K562 (cell line): ENCODE data around the gene ARMH4. TPM values are rescaled to one million over a fixed set of nuclear protein-coding genes. Genes with fewer than 3 reads are reported as not detected.

Experiments used
- ATAC-seq: fragments of 200-7000 bp; cut with Tn5 transposase; 3 replicates; pipeline ENCODE4 v1.9.1; 2020; ENCODE audit warnings: moderate library complexity
- BruUV-seq: library from RNA; stranded (reverse); fragments of 400-500 nt; replicated peaks from 2 replicates; lab custom pipeline; 2021; lab: Mats Ljungman, UMichigan
- CTCF ChIA-PET: fragments of 300-600 bp; formaldehyde crosslinking; extraction: SDS; loops from one replicate; lab custom pipeline; 2021; ENCODE audit warnings: low intra/inter-chr PET ratio; lab: Yijun Ruan, JAX
- POLR2A ChIA-PET: fragments of 300-600, 350-650 bp; sonication (Branson Sonifier 250); formaldehyde crosslinking; extraction: SDS; loops from one replicate; lab custom pipeline; 2021; ENCODE audit warnings: antibody characterized with exemption, inconsistent platforms; lab: Yijun Ruan, JAX
- DNase-seq, 4 experiments: peaks; one replicate each; pipeline versions ENCODE4 v3.0.0 to v3.0.0-alpha.2; 2011 to 2018; ENCODE audit warnings: low spot score in 3 of 4, mixed read lengths in 3 of 4; ENCODE audit errors: extremely low read depth in 1 of 4
- FAIRE-seq: peaks from 2 replicates; lab custom pipeline; 2011; peaks lifted over from hg19 to GRCh38; lab: Jason Lieb, UNC
- H2AFZ ChIP-seq: 2 replicates; pipeline ENCODE4 v1.6.0; 2011; ENCODE audit warnings: low read depth, low read length, control low read depth, inconsistent platforms
- H3K27ac ChIP-seq: fragments of 200-600 bp; 3 replicates; pipeline ENCODE4 v1.8.0; 2011; ENCODE audit warnings: low read depth, mild to moderate bottlenecking, control low read depth, inconsistent platforms, low read length, moderate library complexity, mixed read lengths; ENCODE audit errors: extremely low read depth
- H3K27me3 ChIP-seq, 2 experiments: fragments of 300-600 bp in 1 of 2; 2 replicates in 1 of 2; 3 replicates in 1 of 2; pipeline versions ENCODE4 v1.6.0 to v1.8.0; 2011; ENCODE audit warnings: inconsistent platforms in 2 of 2, low read length in 2 of 2, mild to moderate bottlenecking in 1 of 2, mixed read lengths in 1 of 2, moderate library complexity in 1 of 2; ENCODE audit not compliant: control insufficient read depth in 2 of 2, insufficient read depth in 2 of 2
- H3K36me3 ChIP-seq: fragments of 300-600 bp; 3 replicates; pipeline ENCODE4 v1.8.0; 2011; ENCODE audit warnings: mild to moderate bottlenecking, low read length, inconsistent platforms; ENCODE audit not compliant: control insufficient read depth, insufficient read depth
- H3K4me1 ChIP-seq, 2 experiments: fragments of 200-600 bp in 1 of 2; replicated peaks in 1 of 2; 2 replicates in 1 of 2; 3 replicates in 1 of 2; pipeline versions ENCODE4 v1.5.1 to v1.8.0; 2011; ENCODE audit warnings: inconsistent platforms in 2 of 2, low read length in 2 of 2, mild to moderate bottlenecking in 1 of 2, mixed read lengths in 1 of 2, moderate library complexity in 1 of 2; ENCODE audit not compliant: control insufficient read depth in 2 of 2, insufficient read depth in 2 of 2
- H3K4me2 ChIP-seq: 2 replicates; pipeline ENCODE4 v1.6.1; 2011; ENCODE audit warnings: low read length, control low read depth, inconsistent platforms, mixed read lengths; ENCODE audit not compliant: insufficient read depth
- H3K4me3 ChIP-seq: fragments of 200-600 bp; sonication (generic), shearing (Covaris generic); 2 replicates; pipeline ENCODE4 v1.5.1; 2016; ENCODE audit warnings: control low read depth, inconsistent platforms
- H3K79me2 ChIP-seq: fragments of 200-600 bp; 3 replicates; pipeline ENCODE4 v1.8.0; 2011; ENCODE audit warnings: low read length, inconsistent platforms; ENCODE audit not compliant: control insufficient read depth, insufficient read depth
- H3K9ac ChIP-seq, 2 experiments: 2 replicates each; pipeline versions ENCODE4 v1.6.0 to v1.6.1; 2011; ENCODE audit warnings: low read depth in 2 of 2, low read length in 2 of 2, control low read depth in 1 of 2, inconsistent platforms in 1 of 2, mild to moderate bottlenecking in 1 of 2, mixed read lengths in 1 of 2; ENCODE audit not compliant: insufficient read depth in 1 of 2
- H3K9me1 ChIP-seq: one replicate; pipeline ENCODE4 v1.6.0; 2011; ENCODE audit warnings: inconsistent platforms, mild to moderate bottlenecking, low read length, moderate library complexity; ENCODE audit not compliant: control insufficient read depth, insufficient read depth
- H3K9me3 ChIP-seq: replicated peaks from 2 replicates; pipeline ENCODE4 v1.5.1; 2011; ENCODE audit warnings: low read depth, low read length, inconsistent platforms; ENCODE audit not compliant: control insufficient read depth, insufficient read depth
- H4K20me1 ChIP-seq: replicated peaks from 2 replicates; pipeline ENCODE4 v1.6.1; 2011; ENCODE audit warnings: low read length, inconsistent platforms, mixed read lengths; ENCODE audit not compliant: control insufficient read depth, insufficient read depth
- HDAC1 ChIP-seq, 2 experiments: fragments of 450-650 bp; IDR thresholded peaks; 2 replicates each; pipeline ENCODE4 v1.6.1; 2016 to 2017; ENCODE audit warnings: inconsistent platforms in 1 of 2, mild to moderate bottlenecking in 1 of 2, moderate library complexity in 1 of 2
- ILF3 ChIP-seq: fragments of 450-650 bp; IDR thresholded peaks from 2 replicates; pipeline ENCODE4 v1.6.1; 2018; ENCODE audit warnings: antibody characterized with exemption, mild to moderate bottlenecking, moderate library complexity, borderline replicate concordance
- MIER1 ChIP-seq: fragments of 450-650 bp; IDR thresholded peaks from 2 replicates; pipeline ENCODE4 v1.6.1; 2016; ENCODE audit warnings: antibody characterized with exemption, mild to moderate bottlenecking, low read depth
- PKNOX1 ChIP-seq: fragments of 450-650 bp; IDR thresholded peaks from 2 replicates; pipeline ENCODE4 v1.6.1; 2016
- RHOXF2B ChIP-seq: fragments of 250-450 bp; sonication (Bioruptor Pico); conservative IDR thresholded peaks from 2 replicates; pipeline ENCODE4 v1.5.1; 2021
- ZBED1 ChIP-seq: IDR thresholded peaks from 2 replicates; pipeline ENCODE4 v1.6.1; 2014
- ZNF174 ChIP-seq: fragments of 250-450 bp; sonication (Bioruptor Pico); IDR thresholded peaks from 2 replicates; pipeline ENCODE4 v1.4.0; 2020; ENCODE audit warnings: mild to moderate bottlenecking
- ZNF699 ChIP-seq: fragments of 250-450 bp; sonication (Bioruptor Pico); IDR thresholded peaks from 2 replicates; pipeline ENCODE4 v1.8.0; 2021; ENCODE audit warnings: mild to moderate bottlenecking, moderate library complexity; ENCODE audit not compliant: insufficient replicate concordance
- ZNF766 ChIP-seq: fragments of 200-800 bp; sonication (Bioruptor generic); conservative IDR thresholded peaks from 2 replicates; pipeline ENCODE4 v1.6.1; 2016; ENCODE audit warnings: missing genetic modification characterization, missing compliant biosample characterization
- ZZZ3 ChIP-seq: fragments of 450-650 bp; IDR thresholded peaks from 2 replicates; pipeline ENCODE4 v1.6.1; 2016; ENCODE audit warnings: antibody characterized with exemption, mild to moderate bottlenecking, moderate library complexity
- WGBS: fragments of 100-300 bp; shearing (Covaris generic); methylation state at CpG from one replicate; pipeline ENCODE4 v1.1.6; 2016; ENCODE audit warnings: low coverage, mixed read lengths; ENCODE audit not compliant: insufficient coverage; ENCODE audit errors: missing lambda C conversion rate; 5-methylcytosine and 5-hydroxymethylcytosine counted together
- in situ Hi-C: fragments of 300-500 bp; cut with MboI; formaldehyde crosslinking; loops from 4 replicates; pipeline ENCODE4 v1.15.0; 2018; ENCODE audit warnings: inconsistent platforms, mixed read lengths
- intact Hi-C: fragments of 100-400 bp; cut with micrococcal nuclease; formaldehyde crosslinking; loops from 2 replicates; pipeline ENCODE4 v1.14.2; 2022
- polyA plus RNA-seq, 8 experiments: library from polyadenylated mRNA; depleted of rRNA in 4 of 8; stranded (reverse) in 5 of 8; unstranded in 3 of 8; fragments of >200 nt; fragmentation: Nextera tagmentation in 2 of 8; fragmentation: Illumina TruSeq in 1 of 8; extraction: Ambion mirVana in 2 of 8; extraction: Trizol in 1 of 8; gene quantifications; 2 replicates each; pipeline versions ENCODE4 v1.2.1 to v1.2.3, GENCODE V29; 2011 to 2014; ENCODE audit warnings: inconsistent platforms in 1 of 8, missing spikeins in 1 of 8
- total RNA-seq, 7 experiments: library from RNA; depleted of rRNA in 6 of 7; stranded (reverse); fragments of >200 nt in 6 of 7; fragmentation: Illumina TruSeq in 2 of 7; extraction: Trizol in 2 of 7; gene quantifications; 2 replicates each; pipeline versions ENCODE4 v1.2.1 to v1.2.3, GENCODE V29; 2011 to 2021; ENCODE audit warnings: low replicate concordance in 1 of 7
- TF ChIP-seq, protein P1 (sequence below): fragments of 450-650 bp; IDR thresholded peaks from 2 replicates; pipeline ENCODE4 v1.6.1; 2016; ENCODE audit warnings: low read depth
- TF ChIP-seq, protein P2 (sequence below): fragments of 450-650 bp; conservative IDR thresholded peaks from 2 replicates; pipeline ENCODE4 v1.6.1; 2016; ENCODE audit warnings: missing genetic modification characterization, low read depth, mild to moderate bottlenecking, missing compliant biosample characterization, moderate library complexity

ARMH4 gene
- total and polyA plus RNA-seq, 9 of the 15 experiments (the other 6 are each of a cell fraction or from before 2014, with no cell fraction given) = 0.06 to 0.98 (median 0.07) TPM; not detected in 2

- intact Hi-C loops = no loop called here
- CTCF ChIA-PET = no interaction called here
- H3K4me2 ChIP-seq = no peak overlapping the region
- TF ChIP-seq ZBED1 = no peak
- TF ChIP-seq, protein P1, sequence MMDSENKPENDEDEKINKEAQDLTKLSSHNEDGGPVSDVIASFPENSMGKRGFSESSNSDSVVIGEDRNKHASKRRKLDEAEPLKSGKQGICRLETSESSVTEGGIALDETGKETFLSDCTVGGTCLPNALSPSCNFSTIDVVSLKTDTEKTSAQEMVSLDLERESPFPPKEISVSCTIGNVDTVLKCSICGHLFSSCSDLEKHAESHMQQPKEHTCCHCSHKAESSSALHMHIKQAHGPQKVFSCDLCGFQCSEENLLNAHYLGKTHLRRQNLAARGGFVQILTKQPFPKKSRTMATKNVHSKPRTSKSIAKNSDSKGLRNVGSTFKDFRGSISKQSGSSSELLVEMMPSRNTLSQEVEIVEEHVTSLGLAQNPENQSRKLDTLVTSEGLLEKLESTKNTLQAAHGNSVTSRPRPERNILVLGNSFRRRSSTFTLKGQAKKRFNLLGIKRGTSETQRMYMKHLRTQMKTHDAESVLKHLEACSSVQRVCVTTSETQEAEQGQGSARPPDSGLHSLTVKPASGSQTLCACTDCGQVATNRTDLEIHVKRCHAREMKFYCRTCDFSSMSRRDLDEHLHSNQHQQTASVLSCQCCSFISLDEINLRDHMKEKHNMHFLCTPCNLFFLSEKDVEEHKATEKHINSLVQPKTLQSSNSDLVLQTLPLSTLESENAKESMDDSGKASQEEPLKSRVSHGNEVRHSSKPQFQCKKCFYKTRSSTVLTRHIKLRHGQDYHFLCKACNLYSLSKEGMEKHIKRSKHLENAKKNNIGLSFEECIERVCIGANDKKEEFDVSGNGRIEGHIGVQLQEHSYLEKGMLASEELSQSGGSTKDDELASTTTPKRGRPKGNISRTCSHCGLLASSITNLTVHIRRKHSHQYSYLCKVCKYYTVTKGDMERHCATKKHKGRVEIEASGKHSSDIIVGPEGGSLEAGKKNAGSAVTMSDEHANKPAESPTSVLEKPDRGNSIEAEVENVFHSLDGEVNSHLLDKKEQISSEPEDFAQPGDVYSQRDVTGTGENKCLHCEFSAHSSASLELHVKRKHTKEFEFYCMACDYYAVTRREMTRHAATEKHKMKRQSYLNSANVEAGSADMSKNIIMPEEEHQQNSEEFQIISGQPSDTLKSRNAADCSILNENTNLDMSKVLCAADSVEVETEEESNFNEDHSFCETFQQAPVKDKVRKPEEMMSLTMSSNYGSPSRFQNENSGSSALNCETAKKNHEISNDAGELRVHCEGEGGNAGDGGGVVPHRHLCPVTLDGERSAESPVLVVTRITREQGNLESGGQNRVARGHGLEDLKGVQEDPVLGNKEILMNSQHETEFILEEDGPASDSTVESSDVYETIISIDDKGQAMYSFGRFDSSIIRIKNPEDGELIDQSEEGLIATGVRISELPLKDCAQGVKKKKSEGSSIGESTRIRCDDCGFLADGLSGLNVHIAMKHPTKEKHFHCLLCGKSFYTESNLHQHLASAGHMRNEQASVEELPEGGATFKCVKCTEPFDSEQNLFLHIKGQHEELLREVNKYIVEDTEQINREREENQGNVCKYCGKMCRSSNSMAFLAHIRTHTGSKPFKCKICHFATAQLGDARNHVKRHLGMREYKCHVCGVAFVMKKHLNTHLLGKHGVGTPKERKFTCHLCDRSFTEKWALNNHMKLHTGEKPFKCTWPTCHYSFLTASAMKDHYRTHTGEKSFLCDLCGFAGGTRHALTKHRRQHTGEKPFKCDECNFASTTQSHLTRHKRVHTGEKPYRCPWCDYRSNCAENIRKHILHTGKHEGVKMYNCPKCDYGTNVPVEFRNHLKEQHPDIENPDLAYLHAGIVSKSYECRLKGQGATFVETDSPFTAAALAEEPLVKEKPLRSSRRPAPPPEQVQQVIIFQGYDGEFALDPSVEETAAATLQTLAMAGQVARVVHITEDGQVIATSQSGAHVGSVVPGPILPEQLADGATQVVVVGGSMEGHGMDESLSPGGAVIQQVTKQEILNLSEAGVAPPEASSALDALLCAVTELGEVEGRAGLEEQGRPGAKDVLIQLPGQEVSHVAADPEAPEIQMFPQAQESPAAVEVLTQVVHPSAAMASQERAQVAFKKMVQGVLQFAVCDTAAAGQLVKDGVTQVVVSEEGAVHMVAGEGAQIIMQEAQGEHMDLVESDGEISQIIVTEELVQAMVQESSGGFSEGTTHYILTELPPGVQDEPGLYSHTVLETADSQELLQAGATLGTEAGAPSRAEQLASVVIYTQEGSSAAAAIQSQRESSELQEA = no peak
- TF ChIP-seq PKNOX1 = no peak
- no peak for TF ChIP-seq MIER1
- no peak for TF ChIP-seq ZNF766 (CRISPR knock-in tag)
- no peak for TF ChIP-seq HDAC1 (IDR thresholded peaks at IDR 0.05)
- TF ChIP-seq ZZZ3 = no peak
- no peak for TF ChIP-seq ILF3
- TF ChIP-seq, protein P2, sequence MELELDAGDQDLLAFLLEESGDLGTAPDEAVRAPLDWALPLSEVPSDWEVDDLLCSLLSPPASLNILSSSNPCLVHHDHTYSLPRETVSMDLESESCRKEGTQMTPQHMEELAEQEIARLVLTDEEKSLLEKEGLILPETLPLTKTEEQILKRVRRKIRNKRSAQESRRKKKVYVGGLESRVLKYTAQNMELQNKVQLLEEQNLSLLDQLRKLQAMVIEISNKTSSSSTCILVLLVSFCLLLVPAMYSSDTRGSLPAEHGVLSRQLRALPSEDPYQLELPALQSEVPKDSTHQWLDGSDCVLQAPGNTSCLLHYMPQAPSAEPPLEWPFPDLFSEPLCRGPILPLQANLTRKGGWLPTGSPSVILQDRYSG (tag) = no peak
- no peak for TF ChIP-seq ZNF699
- no peak for TF ChIP-seq ZNF174 (CRISPR knock-in tag)
- no peak for TF ChIP-seq RHOXF2B (CRISPR knock-in tag)
Measured at GRCh38 chr14:58121530-58122186, 30.4 kb downstream of the ARMH4 start.

More at GRCh38 chr14:58121530-58122186, 30.4 kb downstream of the ARMH4 start:
- WGBS = 7% methylated on average over 5 of the region's 5 CpGs
- Histone ChIP-seq H2AFZ (no peak overlapping the region), H3K36me3 (no peaks in the 10 kb centered on the region), H4K20me1 (no peaks in the 10 kb centered on the region), H3K4me1 (peaks cover 0 to 3% of the 10 kb centered on the region in 2 experiments; a peak in 3 of 5 replicates), H3K9ac (no peak overlapping the region), H3K9me3 (no peaks in the 10 kb centered on the region), H3K27me3 (no peaks in the 10 kb centered on the region), H3K79me2 (no peaks in the 10 kb centered on the region), H3K9me1 (no peaks in the 10 kb centered on the region), H3K27ac (no peak overlapping the region), H3K4me3 (no peak overlapping the region)
- in situ Hi-C loops = loop anchor here (25.0 kb wide), 1 partner anchor 241 kb away; no protein-coding TSS in a partner anchor
- POLR2A ChIA-PET = interaction anchor here (0.6 kb wide), 1 partner anchor 176 kb away, joined by 3 read pairs; the partner anchor contains the start of gene ARID4A
- DNase-seq (no peak), ATAC-seq (no peak), FAIRE-seq (no peak)
- no TSS peak for BruUV-seq
